ENCODE results near the gene FAF1. TPM values are rescaled to one million over a fixed set of nuclear protein-coding genes. Genes with fewer than 3 reads are reported as not detected.

Gene FAF1
- total and polyA plus RNA-seq, 2 of the 8 experiments (the other 6 are each of a cell fraction or from before 2014, with no cell fraction given): 10.8 to 65.9 TPM

DNA sequence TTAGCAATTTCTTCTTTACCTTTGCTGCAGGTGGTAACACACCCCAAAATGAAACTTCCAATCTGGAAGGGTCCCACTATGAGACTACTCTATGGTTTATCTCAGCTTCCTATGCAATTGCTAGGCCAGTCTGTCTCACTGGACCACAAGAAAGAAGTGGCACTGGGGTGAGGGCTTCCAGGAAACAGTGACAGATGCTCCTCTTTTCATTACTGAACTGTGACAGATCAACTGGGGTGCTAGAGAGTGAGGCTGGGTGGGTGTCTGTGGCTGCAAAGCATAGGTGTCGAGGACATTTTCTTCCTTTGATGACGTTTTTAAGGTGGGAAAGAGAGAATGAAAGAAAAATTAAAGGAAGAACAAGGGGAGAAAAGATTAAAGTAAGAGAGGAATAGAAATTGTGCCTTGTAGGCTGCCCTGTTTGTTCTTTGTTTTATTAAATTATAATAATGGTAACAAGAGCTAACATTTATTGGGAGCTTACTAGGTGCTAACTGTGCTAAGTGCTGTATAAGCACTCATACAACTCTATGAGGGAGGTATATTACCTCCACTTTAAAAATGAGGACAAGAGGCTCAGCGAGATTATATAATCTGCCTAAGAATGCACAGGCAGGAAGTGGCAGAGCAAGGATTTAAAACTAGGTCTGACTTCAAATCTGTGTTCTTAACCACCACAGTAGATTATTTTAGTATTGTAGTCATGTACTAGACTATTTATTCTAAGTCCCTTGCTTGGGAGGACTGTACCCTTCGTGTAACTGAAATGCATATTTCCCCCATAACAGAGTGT lies 509.0 kb downstream of the FAF1 start:
- Histone ChIP-seq H2BK12ac (ENCODE audit: low read depth, low read length) (no peak overlapping the region), H2BK20ac (ENCODE audit: low read length) (no peak overlapping the region), H4K8ac (ENCODE audit: extremely low read depth, insufficient read depth, low read length) (no peak overlapping the region), H3K79me2 (ENCODE audit: control insufficient read depth in 1 of 2, insufficient read depth in 2 of 2, low read length in 2 of 2) (no peaks in the 10 kb centered on the region), H3K14ac (ENCODE audit: insufficient read length) (no peak overlapping the region), H2AFZ (ENCODE audit: low read length) (no peak overlapping the region), H3K79me1 (ENCODE audit: low read depth, low read length) (no peaks in the 10 kb centered on the region), H3K56ac (replicated peaks; ENCODE audit: insufficient read length, low read depth, low read length) (no peak overlapping the region), H3K36me3 (ENCODE audit: control insufficient read depth in 2 of 4, insufficient read depth in 4 of 4, low read length in 3 of 4) (no peaks in the 10 kb centered on the region), H4K20me1 (replicated peaks in 1 of 2; ENCODE audit: control insufficient read depth in 1 of 2, insufficient read depth in 2 of 2, low read length in 2 of 2) (no peaks in the 10 kb centered on the region), H2BK15ac (ENCODE audit: low read length) (no peak overlapping the region), H2AK5ac (ENCODE audit: low read depth, low read length) (no peak overlapping the region), H2BK120ac (replicated peaks; ENCODE audit: low read depth, low read length) (no peak overlapping the region), H4K91ac (replicated peaks; ENCODE audit: insufficient read length, low read length) (no peak overlapping the region), H2BK5ac (ENCODE audit: low read depth, low read length) (no peak overlapping the region), H3K23me2 (ENCODE audit: low read depth, low read length) (no peaks in the 10 kb centered on the region), H3K27ac (ENCODE audit: low read depth, low read length) (no peak overlapping the region), H3K4me3 (ENCODE audit: extremely low read depth in 1 of 4, insufficient read depth in 2 of 4, low read depth in 3 of 4, low read length in 4 of 4) (no peak overlapping the region), H3K9me3 (ENCODE audit: insufficient read depth in 2 of 2, low read depth in 1 of 2, low read length in 1 of 2) (no peaks in the 10 kb centered on the region), H3K23ac (ENCODE audit: insufficient read length) (no peak overlapping the region), H3K9ac (replicated peaks in 1 of 4; ENCODE audit: extremely low read depth in 1 of 4, low read depth in 3 of 4, low read length in 3 of 4) (no peak overlapping the region), H3K27me3 (replicated peaks in 1 of 4; ENCODE audit: control insufficient read depth in 3 of 4, extremely low read depth in 1 of 4, insufficient read depth in 3 of 4, low read length in 3 of 4) (no peaks in the 10 kb centered on the region), H3K4ac (replicated peaks; ENCODE audit: insufficient read length, low read depth, low read length) (no peak overlapping the region), H3K4me1 (replicated peaks in 1 of 4; ENCODE audit: control insufficient read depth in 3 of 4, insufficient read depth in 4 of 4, low read length in 3 of 4) (peaks cover 0 to 5% (median 0%) of the 10 kb centered on the region in 4 experiments; a peak in 1 of 7 replicates), H3K4me2 (ENCODE audit: insufficient read depth in 1 of 2, low read depth in 2 of 2, low read length in 2 of 2) (no peak overlapping the region), H3K18ac (ENCODE audit: extremely low read depth, low read length) (no peak overlapping the region), H4K5ac (ENCODE audit: insufficient read length, low read depth, low read length) (no peak overlapping the region)
- ChIA-PET CTCF (ENCODE audit: partially characterized antibody) (interaction anchor here (1.3 to 1.5 kb wide), 3 partner anchors 9 to 153 kb away, joined by 4 to 5 read pairs (median 5); no protein-coding TSS in a partner anchor), POLR2A (ENCODE audit: partially characterized antibody) (no interaction called here)
- FAIRE-seq (no peak), DNase-seq (ENCODE audit: low read depth in 1 of 2, low spot score in 2 of 2) (no peak)
- 79% methylated on average over 4 of the region's 4 CpGs; no CpG with 5 or more reads in 1 of the 2 experiments for WGBS, 2 experiments (ENCODE audit: extremely low coverage in 1 of 2, insufficient coverage in 1 of 2, insufficient read length in 1 of 2, insufficient replicate concordance in 2 of 2, low coverage in 1 of 2, low lambda C conversion rate in 2 of 2, missing lambda C conversion rate in 1 of 2)
- TF ChIP-seq SAP30 (IDR thresholded peaks at IDR 0.05; ENCODE audit: insufficient read depth, insufficient replicate concordance, low read length) (no peak), HDAC2 (IDR thresholded peaks at IDR 0.05; ENCODE audit: borderline replicate concordance in 1 of 2, low read depth in 2 of 2, low read length in 2 of 2) (no peak), EP300 (IDR thresholded peaks at IDR 0.05; ENCODE audit: borderline replicate concordance in 1 of 2, low read depth in 2 of 2, low read length in 2 of 2) (no peak), CHD1 (IDR thresholded peaks at IDR 0.05; ENCODE audit: low read depth, low read length) (no peak), NRF1 (IDR thresholded peaks at IDR 0.05; ENCODE audit: low read depth, low read length) (no peak), GABPA (IDR thresholded peaks at IDR 0.05; ENCODE audit: borderline replicate concordance, insufficient read depth, low read length) (no peak), YY1 (IDR thresholded peaks at IDR 0.05; ENCODE audit: low read depth, low read length) (no peak), TBP (IDR thresholded peaks at IDR 0.05; ENCODE audit: low read depth, low read length) (no peak)

Data from H1 (cell line).